IMR-90 (cell line): ENCODE measurements around the gene KIAA0232. TPM values are rescaled to one million over a fixed set of nuclear protein-coding genes. Genes with fewer than 3 reads are reported as not detected.

ENCODE experiments used
- ATAC-seq: fragments of 200-7000 bp; cut with Tn5 transposase; 2 replicates; pipeline ENCODE4 v1.9.1; 2020; ENCODE audit warnings: low read depth, mild to moderate bottlenecking, moderate library complexity
- BruUV-seq: library from RNA; stranded (reverse); fragments of 400-500 nt; replicated peaks from 2 replicates; lab custom pipeline; 2021; lab: Mats Ljungman, UMichigan
- CTCF ChIA-PET: fragments of 300-600 bp; formaldehyde crosslinking; extraction: SDS; loops from one replicate; lab custom pipeline; 2021; ENCODE audit warnings: antibody characterized with exemption; lab: Yijun Ruan, JAX
- POLR2A ChIA-PET: fragments of 300-600 bp; sonication (Branson Sonifier 250); formaldehyde crosslinking; loops from one replicate; lab custom pipeline; 2022; ENCODE audit warnings: antibody characterized with exemption; ENCODE audit not compliant: unreplicated experiment; lab: Charles Lee
- DNase-seq: peaks from one replicate; pipeline ENCODE4 v3.0.0; 2013
- H2AFZ ChIP-seq: replicated peaks from 2 replicates; pipeline ENCODE3; 2013; ENCODE audit warnings: low read length, mild to moderate bottlenecking; ENCODE audit not compliant: poor library complexity
- H2AK5ac ChIP-seq: 2 replicates; pipeline ENCODE4 v1.6.1; 2013; ENCODE audit warnings: low read depth, low read length, inconsistent platforms
- H2AK9ac ChIP-seq: replicated peaks from 2 replicates; pipeline ENCODE3; 2013; ENCODE audit warnings: mild to moderate bottlenecking, low read depth, low read length, moderate library complexity; ENCODE audit not compliant: poor library complexity
- H2BK120ac ChIP-seq: 2 replicates; pipeline ENCODE4 v1.6.1; 2013; ENCODE audit warnings: low read depth, low read length, inconsistent platforms
- H2BK15ac ChIP-seq: 3 replicates; pipeline ENCODE4 v1.6.1; 2013; ENCODE audit warnings: low read depth, low read length, inconsistent platforms
- H2BK20ac ChIP-seq: 2 replicates; pipeline ENCODE4 v1.6.1; 2013; ENCODE audit warnings: low read depth, mild to moderate bottlenecking, inconsistent platforms, low read length, moderate library complexity
- H2BK5ac ChIP-seq: 2 replicates; pipeline ENCODE4 v1.6.1; 2013; ENCODE audit warnings: mild to moderate bottlenecking, low read depth, low read length, inconsistent platforms; ENCODE audit not compliant: poor library complexity, severe bottlenecking
- H3K14ac ChIP-seq: replicated peaks from 2 replicates; pipeline ENCODE4 v1.6.1; 2013; ENCODE audit warnings: low read depth, low read length, inconsistent platforms
- H3K18ac ChIP-seq: 2 replicates; pipeline ENCODE4 v1.6.1; 2013; ENCODE audit warnings: low read depth, low read length, control low read depth
- H3K23ac ChIP-seq: 2 replicates; pipeline ENCODE4 v1.6.1; 2013; ENCODE audit warnings: low read depth, low read length, inconsistent platforms
- H3K27ac ChIP-seq: 2 replicates; pipeline ENCODE4 v1.5.1; 2013; ENCODE audit warnings: mild to moderate bottlenecking, control low read depth, low read length; ENCODE audit not compliant: insufficient read depth
- H3K27me3 ChIP-seq: 2 replicates; pipeline ENCODE4 v1.6.1; 2013; ENCODE audit warnings: low read length; ENCODE audit not compliant: control insufficient read depth, insufficient read depth
- H3K36me3 ChIP-seq: 2 replicates; pipeline ENCODE4 v1.6.1; 2013; ENCODE audit warnings: low read length, mixed read lengths; ENCODE audit not compliant: control insufficient read depth, insufficient read depth
- H3K4ac ChIP-seq: 2 replicates; pipeline ENCODE4 v1.6.1; 2013; ENCODE audit warnings: low read depth, low read length, inconsistent platforms
- H3K4me1 ChIP-seq: 2 replicates; pipeline ENCODE4 v1.6.1; 2013; ENCODE audit warnings: low read length, mixed read lengths; ENCODE audit not compliant: control insufficient read depth, insufficient read depth
- H3K4me2 ChIP-seq: 2 replicates; pipeline ENCODE4 v1.6.1; 2013; ENCODE audit warnings: low read depth, mild to moderate bottlenecking, control low read depth, low read length, moderate library complexity
- H3K4me3 ChIP-seq: 2 replicates; pipeline ENCODE4 v1.5.1; 2013; ENCODE audit warnings: low read depth, mild to moderate bottlenecking, control low read depth, low read length, moderate library complexity; ENCODE audit not compliant: insufficient read depth
- H3K56ac ChIP-seq: 2 replicates; pipeline ENCODE4 v1.6.1; 2013; ENCODE audit warnings: low read length, inconsistent platforms; ENCODE audit not compliant: insufficient read depth; ENCODE audit errors: extremely low read depth
- H3K79me1 ChIP-seq, 2 experiments: 2 replicates each; pipeline ENCODE4 v1.6.1; 2013; ENCODE audit warnings: low read length in 2 of 2, inconsistent platforms in 1 of 2, low read depth in 1 of 2
- H3K9ac ChIP-seq: 2 replicates; pipeline ENCODE4 v1.6.1; 2013; ENCODE audit warnings: low read depth, low read length, control low read depth
- H3K9me1 ChIP-seq: 2 replicates; pipeline ENCODE4 v1.6.1; 2013; ENCODE audit warnings: low read length, inconsistent platforms; ENCODE audit not compliant: insufficient read depth
- H3K9me3 ChIP-seq: 2 replicates; pipeline ENCODE4 v1.6.1; 2013; ENCODE audit warnings: low read length; ENCODE audit not compliant: control insufficient read depth, insufficient read depth
- H4K20me1 ChIP-seq: 2 replicates; pipeline ENCODE4 v1.6.1; 2013; ENCODE audit warnings: low read length, inconsistent platforms; ENCODE audit not compliant: insufficient read depth
- H4K5ac ChIP-seq: 2 replicates; pipeline ENCODE4 v1.6.1; 2013; ENCODE audit warnings: mild to moderate bottlenecking, low read depth, low read length, control low read depth
- H4K8ac ChIP-seq, 2 experiments: 2 replicates each; pipeline ENCODE4 v1.6.1; 2013; ENCODE audit warnings: low read depth in 2 of 2, low read length in 2 of 2, control low read depth in 1 of 2, inconsistent platforms in 1 of 2
- H4K91ac ChIP-seq: 2 replicates; pipeline ENCODE4 v1.6.1; 2013; ENCODE audit warnings: low read depth, low read length, inconsistent platforms; ENCODE audit not compliant: insufficient read depth
- BHLHE40 ChIP-seq: fragments of 150-350 bp; IDR thresholded peaks from 2 replicates; pipeline ENCODE4 v1.6.1; 2016; ENCODE audit warnings: mild to moderate bottlenecking, low read depth, low read length
- CEBPB ChIP-seq: IDR thresholded peaks from 2 replicates; pipeline ENCODE4 v1.6.1; 2012; ENCODE audit warnings: low read depth, low read length, improper control_type of control experiment
- CHD1 ChIP-seq: IDR thresholded peaks from 2 replicates; pipeline ENCODE4 v1.6.1; 2012; ENCODE audit warnings: low read depth, low read length, improper control_type of control experiment
- CTCF ChIP-seq: conservative IDR thresholded peaks from 2 replicates; pipeline ENCODE4 v1.5.1; 2012; ENCODE audit warnings: mild to moderate bottlenecking, low read depth, low read length, improper control_type of control experiment
- ELK1 ChIP-seq: fragments of 150-350 bp; IDR thresholded peaks from 2 replicates; pipeline ENCODE4 v1.6.1; 2016; ENCODE audit warnings: low read depth, mild to moderate bottlenecking, low read length, moderate library complexity, borderline replicate concordance
- FOS ChIP-seq: fragments of 150-350 bp; IDR thresholded peaks from 2 replicates; pipeline ENCODE4 v1.6.1; 2016; ENCODE audit warnings: low read depth, low read length
- MAFK ChIP-seq: IDR thresholded peaks from 2 replicates; pipeline ENCODE4 v1.6.1; 2012; ENCODE audit warnings: low read depth, low read length, improper control_type of control experiment
- MAZ ChIP-seq: IDR thresholded peaks from 2 replicates; pipeline ENCODE4 v1.6.1; 2012; ENCODE audit warnings: low read depth, mild to moderate bottlenecking, low read length, improper control_type of control experiment, moderate library complexity, borderline replicate concordance
- MXI1 ChIP-seq: IDR thresholded peaks from 2 replicates; pipeline ENCODE4 v1.6.1; 2012; ENCODE audit warnings: low read depth, mild to moderate bottlenecking, low read length, moderate library complexity, borderline replicate concordance
- NFE2L2 ChIP-seq: fragments of 150-350 bp; IDR thresholded peaks from 2 replicates; pipeline ENCODE4 v1.6.1; 2016; ENCODE audit warnings: low read depth, mild to moderate bottlenecking, low read length
- POLR2A ChIP-seq: IDR thresholded peaks from 2 replicates; pipeline ENCODE4 v1.6.1; 2012; ENCODE audit warnings: mild to moderate bottlenecking, low read depth, low read length
- RAD21 ChIP-seq: IDR thresholded peaks from 2 replicates; pipeline ENCODE4 v1.6.1; 2012; ENCODE audit warnings: low read length, improper control_type of control experiment
- RCOR1 ChIP-seq: IDR thresholded peaks from 2 replicates; pipeline ENCODE4 v1.6.1; 2012; ENCODE audit warnings: mild to moderate bottlenecking, low read length, improper control_type of control experiment; ENCODE audit not compliant: insufficient replicate concordance
- RFX5 ChIP-seq: IDR thresholded peaks from 2 replicates; pipeline ENCODE4 v1.8.0; 2012; ENCODE audit warnings: low read depth, mild to moderate bottlenecking, low read length, moderate library complexity
- SMC3 ChIP-seq: fragments of 150-350 bp; IDR thresholded peaks from 2 replicates; pipeline ENCODE4 v1.6.1; 2016; ENCODE audit warnings: low read depth, mild to moderate bottlenecking, antibody characterized with exemption, low read length, moderate library complexity
- USF2 ChIP-seq: fragments of 150-350 bp; IDR thresholded peaks from 2 replicates; pipeline ENCODE4 v1.6.1; 2017; ENCODE audit warnings: mild to moderate bottlenecking, antibody characterized with exemption, low read length, low read depth
- WGBS, 2 experiments: methylation state at CpG; one replicate each; pipeline versions ENCODE4 v1.1.5 to v1.1.7; 2013; ENCODE audit warnings: missing lambda C conversion rate in 2 of 2; ENCODE audit not compliant: insufficient read length in 1 of 2; ENCODE audit errors: extremely low coverage in 2 of 2; 5-methylcytosine and 5-hydroxymethylcytosine counted together
- dilution Hi-C: fragments of 300-500 bp; cut with HindIII; formaldehyde crosslinking; loops from one replicate; pipeline ENCODE4 v1.14.3; 2018; ENCODE audit warnings: low sequenced_read_pairs; ENCODE audit not compliant: unreplicated experiment
- in situ Hi-C: fragments of 300-500 bp; cut with MboI; formaldehyde crosslinking; loops from 3 replicates; pipeline ENCODE4 v1.14.3; 2019; ENCODE audit warnings: low sequenced_read_pairs, inconsistent platforms, mixed read lengths
- intact Hi-C: fragments of 100-400 bp; cut with micrococcal nuclease; formaldehyde crosslinking; loops from 2 replicates; pipeline ENCODE4 v1.10.0; 2022
- polyA plus RNA-seq, 3 experiments: library from polyadenylated mRNA; depleted of rRNA; stranded (reverse); fragments of >200 nt; gene quantifications; 2 replicates each; pipeline ENCODE4 v1.2.3, GENCODE V29; 2012; ENCODE audit warnings: low replicate concordance in 1 of 3
- total RNA-seq: library from RNA; depleted of rRNA; stranded (reverse); fragments of >200 nt; gene quantifications from 2 replicates; pipeline ENCODE4 v1.2.3, GENCODE V29; 2012

Gene KIAA0232
- total and polyA plus RNA-seq, 2 of the 4 experiments (the other 2 are of a cell fraction), result 6.8 to 19.5 TPM

GRCh38 chr4:6764976-6765620 is 17.4 kb upstream of the KIAA0232 start:
- WGBS, 2 experiments, result 67% methylated on average over 1 of the region's 11 CpGs; no CpG with 5 or more reads in 1 of the 2 experiments
- Histone ChIP-seq H2BK15ac (no peak overlapping the region), H2BK20ac (no peak overlapping the region), H3K27ac (no peak overlapping the region), H3K36me3 (no peaks in the 10 kb centered on the region), H2BK5ac (no peak overlapping the region), H4K20me1 (no peaks in the 10 kb centered on the region), H3K27me3 (peaks cover 42% of the 10 kb centered on the region), H3K18ac (no peak overlapping the region), H4K91ac (no peak overlapping the region), H4K5ac (no peak overlapping the region), H3K56ac (no peak overlapping the region), H2AK5ac (no peak overlapping the region), H3K4ac (no peak overlapping the region), H3K9ac (no peak overlapping the region), H3K4me2 (no peak overlapping the region), H3K14ac (no peak overlapping the region), H4K8ac (no peak overlapping the region), H2BK120ac (no peak overlapping the region), H3K9me1 (no peaks in the 10 kb centered on the region), H3K9me3 (no peaks in the 10 kb centered on the region; the same call in 1 of the 2 replicates), H3K23ac (no peak overlapping the region), H2AK9ac (no peak overlapping the region), H3K79me1 (no peaks in the 10 kb centered on the region), H3K4me1 (peaks cover 3% of the 10 kb centered on the region), H2AFZ (no peak overlapping the region), H3K4me3 (no peak overlapping the region)
- TF ChIP-seq RAD21 (no peak), RCOR1 (no peak), NFE2L2 (no peak), RFX5 (no peak), FOS (no peak), CTCF (no peak), SMC3 (no peak), USF2 (no peak), CEBPB (no peak), ELK1 (no peak), MXI1 (no peak), POLR2A (no peak), CHD1 (no peak), MAFK (no peak), MAZ (no peak), BHLHE40 (no peak)
- dilution Hi-C loops, result no loop called here
- in situ Hi-C loops, result no loop called here
- POLR2A ChIA-PET, result no interaction called here
- DNase-seq, result no peak
- CTCF ChIA-PET, result no interaction called here
- no TSS peak for BruUV-seq
- intact Hi-C loops, result no loop called here
- no peak for ATAC-seq
